ENCODE results near the gene MED12L.
"Not testable (repeated sequence)": the region's sequence is repeated elsewhere in the genome, so short reads cannot be mapped to it uniquely, and the experiment has no call there.

The MED12L gene

GRCh38 chr3:151377768-151378385 is 292.4 kb downstream of the MED12L start:
- DNase-seq (ENCODE audit: low read depth, low spot score) = no peak

DNA sequence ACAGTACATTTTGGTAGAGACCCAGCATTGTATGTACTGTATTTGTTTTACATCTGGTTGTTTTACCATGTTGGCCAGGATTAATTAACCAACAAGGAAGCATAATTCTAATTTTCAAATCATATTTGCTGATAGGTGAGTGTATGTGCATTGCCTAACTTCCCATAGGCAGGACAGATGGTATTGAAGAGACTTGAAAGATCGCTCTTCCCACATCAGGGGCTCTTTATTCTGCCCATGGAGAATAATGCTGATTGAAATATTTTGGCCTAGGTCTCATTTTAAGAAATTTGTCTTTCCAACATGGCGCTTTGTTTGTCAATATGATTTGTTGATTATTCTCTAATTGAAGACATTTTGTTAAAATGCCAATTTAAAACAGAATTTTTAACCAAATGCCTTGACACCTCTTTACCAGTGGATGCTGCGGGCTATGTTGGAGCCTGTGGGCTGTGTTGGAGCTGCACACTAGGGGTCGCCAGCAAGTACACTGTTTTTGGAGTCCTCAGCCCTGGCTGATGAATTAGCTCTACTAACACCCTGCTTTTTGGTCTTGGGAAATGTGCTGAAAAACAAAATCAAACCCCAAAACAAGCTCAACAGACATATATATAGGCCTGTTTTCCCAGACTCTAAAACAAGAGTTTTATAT is 293.7 kb downstream of the MED12L start:
- DNase-seq (ENCODE audit: low read depth, low spot score) = no peak

DNA sequence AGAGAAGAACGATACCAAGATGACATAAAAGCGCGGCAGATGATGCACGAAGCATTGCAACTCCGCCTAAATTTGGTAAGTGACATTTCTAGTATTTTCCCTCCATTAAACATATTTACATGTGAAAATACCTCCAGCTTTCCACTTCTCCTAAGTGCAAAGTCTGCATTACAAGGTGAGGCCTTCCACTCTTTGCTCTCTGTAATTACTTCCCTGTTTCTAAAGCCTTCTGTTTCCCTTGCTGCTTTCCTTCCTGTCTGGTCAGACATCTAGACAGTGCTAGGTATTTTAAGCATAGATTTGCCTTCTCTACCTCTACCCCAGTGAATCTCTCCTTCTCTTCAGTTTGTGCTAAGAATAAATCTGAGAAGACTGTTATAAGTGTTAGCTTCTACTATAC is 297.2 kb downstream of the MED12L start:
- no peak for DNase-seq (ENCODE audit: low read depth, low spot score)

GRCh38 chr3:151383111-151383510 is 297.6 kb downstream of the MED12L start:
- no peak for DNase-seq (ENCODE audit: low read depth, low spot score)

- DNase-seq (ENCODE audit: low read depth, low spot score) = no peak
Observed at GRCh38 chr3:151383956-151384355, 298.5 kb downstream of the MED12L start.

DNA sequence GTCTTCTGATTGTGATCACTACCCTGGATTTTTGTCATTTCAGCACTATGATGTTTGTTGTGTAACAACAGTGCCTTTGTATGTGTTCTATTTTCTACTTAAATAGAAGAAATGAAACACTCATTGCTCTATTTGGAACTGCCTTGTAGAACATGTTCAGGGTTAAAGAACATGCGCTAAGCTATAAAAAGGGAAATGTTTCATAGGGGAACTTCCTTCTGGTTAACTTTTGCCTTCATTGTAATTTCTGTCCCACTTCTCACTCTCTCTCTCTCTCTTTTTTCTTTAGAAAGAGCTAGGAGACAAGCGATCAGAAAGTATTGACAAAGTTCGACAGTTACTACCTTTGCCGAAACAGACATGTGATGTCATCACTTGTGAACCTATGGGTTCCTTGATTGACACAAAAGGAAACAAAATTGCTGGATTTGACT is 299.3 kb downstream of the MED12L start, which contains the start of gene P2RY12:
Gene P2RY12 (minus strand): TSS at position 13 of the 434 bp plus-strand sequence. CDS start 45,908 bp downstream, outside the sequence.
- DNase-seq (ENCODE audit: low read depth, low spot score) = no peak

DNA sequence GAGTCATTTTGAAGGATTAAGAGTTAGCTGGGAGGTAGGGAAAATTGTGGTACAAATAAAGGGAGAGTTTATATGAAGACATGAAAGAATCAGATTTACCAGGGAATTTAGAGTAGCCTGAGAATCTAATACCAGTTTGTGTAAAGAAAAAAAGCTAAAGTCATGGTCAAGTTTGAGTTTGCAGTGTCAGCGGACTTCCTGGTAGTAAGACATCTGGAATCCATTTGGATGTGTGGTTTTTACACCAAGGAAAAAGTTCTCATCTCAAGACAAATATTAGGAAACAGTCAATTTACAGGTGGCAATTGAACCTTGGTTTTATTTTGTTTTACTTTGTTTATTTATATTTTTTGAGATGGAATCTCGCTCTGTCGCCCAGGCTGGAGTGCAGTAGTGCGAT is 300.6 kb downstream of the MED12L start:
- no peak for DNase-seq (ENCODE audit: low read depth, low spot score)

DNA sequence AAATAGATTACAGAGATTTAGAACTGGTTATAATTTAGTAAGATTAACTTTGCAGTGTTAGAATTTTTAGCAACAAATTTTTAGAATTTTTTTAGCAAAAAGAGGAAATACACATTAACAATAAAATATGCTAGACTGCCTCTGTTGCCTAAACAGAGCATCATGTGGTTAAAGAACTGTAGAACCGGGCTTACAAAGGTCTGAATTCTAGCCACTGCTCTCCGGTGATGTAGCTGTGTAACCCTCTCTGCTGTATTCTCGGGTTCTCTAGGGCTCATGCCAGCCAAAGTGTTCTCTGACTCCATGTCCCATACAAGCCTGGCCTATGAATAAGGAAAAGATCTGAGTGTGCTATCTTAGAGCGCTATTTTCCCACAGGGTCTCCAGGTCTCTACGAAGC is 302.0 kb downstream of the MED12L start:
- no peak for DNase-seq (ENCODE audit: low read depth, low spot score)

DNA sequence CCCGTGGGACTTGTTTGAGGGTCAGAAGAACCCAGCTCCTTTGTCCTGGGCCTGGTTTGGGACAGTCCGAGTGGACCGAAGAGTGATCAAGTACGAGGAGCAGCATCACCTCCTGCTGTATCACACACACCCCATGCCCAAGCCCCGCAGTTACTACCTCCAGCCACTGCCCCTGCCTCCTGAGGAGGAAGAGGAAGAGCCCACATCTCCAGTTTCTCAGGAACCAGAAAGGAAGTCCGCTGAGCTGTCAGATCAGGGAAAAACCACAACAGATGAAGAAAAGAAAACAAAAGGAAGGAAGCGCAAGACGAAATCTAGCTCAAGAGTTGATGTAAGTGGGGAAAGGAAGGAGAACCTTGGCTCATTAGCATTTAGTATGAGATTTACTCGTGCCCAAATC is 302.4 kb downstream of the MED12L start:
- no peak for DNase-seq (ENCODE audit: low read depth, low spot score)

GRCh38 chr3:151391720-151392119 is 306.3 kb downstream of the MED12L start:
- no peak for DNase-seq (ENCODE audit: low read depth, low spot score)

DNA sequence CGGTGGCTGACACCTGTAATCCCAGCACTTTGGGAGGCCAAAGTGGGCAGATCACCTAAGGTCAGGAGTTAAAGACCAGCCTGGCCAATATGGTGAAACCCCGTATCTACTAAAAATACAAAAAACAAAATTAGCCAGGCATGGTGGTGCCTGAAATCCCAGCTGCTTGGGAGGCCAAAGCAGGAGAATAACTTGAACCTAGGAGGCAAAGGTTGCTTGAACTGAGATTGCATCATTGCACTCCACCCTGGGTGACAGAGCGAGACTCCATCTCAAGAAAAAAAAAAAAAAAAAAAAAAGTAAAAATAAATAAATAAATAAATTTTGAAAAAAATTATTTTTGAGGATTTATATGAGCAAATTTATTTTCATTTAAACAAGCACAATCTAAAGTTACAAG is 306.7 kb downstream of the MED12L start:
- not testable (repeated sequence) for DNase-seq (ENCODE audit: low read depth, low spot score)

GRCh38 chr3:151393146-151393830 is 307.8 kb downstream of the MED12L start:
- no peak for DNase-seq (ENCODE audit: low read depth, low spot score)

GRCh38 chr3:151393941-151394340 is 308.5 kb downstream of the MED12L start:
- no peak for DNase-seq (ENCODE audit: low read depth, low spot score)

DNA sequence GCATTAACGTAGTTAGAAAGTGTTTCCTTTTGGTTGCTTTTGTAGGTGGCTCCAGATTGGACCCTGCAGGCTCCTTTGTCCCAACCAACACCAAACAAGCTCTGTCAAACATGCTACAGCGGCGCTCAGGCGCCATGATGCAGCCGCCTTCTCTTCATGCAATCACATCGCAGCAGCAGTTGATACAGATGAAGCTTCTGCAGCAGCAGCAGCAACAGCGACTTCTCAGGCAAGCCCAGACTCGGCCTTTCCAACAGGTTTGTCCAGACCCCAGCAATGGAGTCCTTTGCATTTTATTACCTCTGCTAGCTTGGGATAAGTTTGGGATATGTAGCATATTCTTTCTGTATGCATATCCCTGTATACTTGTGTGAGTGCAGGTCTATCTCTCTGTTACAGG is 309.1 kb downstream of the MED12L start:
- no peak for DNase-seq (ENCODE audit: low read depth, low spot score)

- DNase-seq (ENCODE audit: low read depth, low spot score) = no peak
Observed at GRCh38 chr3:151395806-151396205, 310.3 kb downstream of the MED12L start.

- no peak for DNase-seq (ENCODE audit: low read depth, low spot score)
Observed at GRCh38 chr3:151398895-151399294, 313.4 kb downstream of the MED12L start.

GRCh38 chr3:151400341-151400740 is 314.9 kb downstream of the MED12L start:
- DNase-seq (ENCODE audit: low read depth, low spot score) = no peak

DNA sequence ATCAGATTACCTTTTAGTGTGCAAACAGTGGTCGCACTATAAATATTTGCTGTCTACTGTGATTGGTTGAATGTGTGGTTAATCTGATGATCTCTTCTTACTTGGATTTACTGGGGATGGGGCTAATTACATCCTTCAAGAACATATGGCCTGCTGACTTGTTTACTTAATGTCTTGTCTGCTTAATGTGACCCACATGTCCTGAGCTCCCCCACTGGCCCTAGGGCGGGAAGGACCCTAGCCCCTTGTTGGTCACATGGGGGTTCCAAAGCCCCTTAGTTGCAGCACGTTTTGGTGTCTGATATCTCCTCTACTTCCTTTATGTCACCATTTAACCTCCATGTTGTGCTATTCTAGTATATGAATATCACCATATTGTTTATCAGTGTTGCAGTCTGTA is 316.9 kb downstream of the MED12L start:
- DNase-seq (ENCODE audit: low read depth, low spot score) = no peak

GRCh38 chr3:151403246-151403645 is 317.8 kb downstream of the MED12L start:
- DNase-seq (ENCODE audit: low read depth, low spot score) = no peak

DNA sequence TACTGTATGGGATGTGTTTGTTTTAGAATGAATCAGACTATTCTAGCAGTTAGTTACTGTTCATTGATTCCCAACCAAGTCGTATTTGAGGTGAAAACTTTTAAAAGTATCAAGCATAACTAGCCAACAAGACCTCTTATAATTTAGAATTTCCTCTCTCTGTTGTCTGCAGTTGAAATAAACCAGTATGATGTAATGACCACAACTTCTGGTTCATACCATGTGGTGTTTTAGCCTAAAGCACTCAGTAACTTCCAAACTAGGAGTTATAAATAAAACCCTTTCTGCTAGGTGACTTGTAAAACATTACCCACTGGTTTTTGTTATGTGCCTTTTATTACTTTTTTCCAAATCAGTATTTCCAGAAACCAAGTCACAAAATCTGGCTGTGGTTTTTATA is 318.9 kb downstream of the MED12L start:
- no peak for DNase-seq (ENCODE audit: low read depth, low spot score)

DNA sequence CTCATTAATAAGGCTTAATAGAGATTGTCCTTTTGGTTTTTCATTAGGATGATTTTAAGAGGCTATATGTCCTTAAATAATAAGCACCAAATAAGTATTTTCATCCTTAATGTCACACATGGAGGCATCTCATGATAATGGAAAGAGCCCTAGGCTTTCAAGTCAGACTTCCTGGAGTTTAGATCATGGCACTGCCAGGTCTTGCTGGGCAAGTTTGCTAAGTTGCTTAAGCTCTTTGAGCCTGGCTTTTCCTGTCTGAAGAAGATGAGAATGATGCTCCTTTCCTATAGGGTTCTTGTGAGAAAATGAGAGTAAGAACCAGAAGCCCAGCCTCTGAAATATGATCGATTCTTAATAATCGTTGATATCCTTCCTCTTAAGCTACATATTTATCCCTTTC is 322.5 kb downstream of the MED12L start:
- no peak for DNase-seq (ENCODE audit: low read depth, low spot score)

- no peak for DNase-seq (ENCODE audit: low read depth, low spot score)
Observed at GRCh38 chr3:151410891-151411559, 325.6 kb downstream of the MED12L start.
